Erythroblast (primary cell): Measurements from ENCODE around the gene ABCC3.

ENCODE experiments used
- GATA1 ChIP-seq: IDR thresholded peaks from 2 replicates; pipeline ENCODE4 v1.6.1; 2011; ENCODE audit warnings: low read depth, mild to moderate bottlenecking, control low read depth, low read length, moderate library complexity
- POLR2A ChIP-seq: IDR thresholded peaks from 2 replicates; pipeline ENCODE4 v1.6.1; 2011; ENCODE audit warnings: mild to moderate bottlenecking, low read length

DNA sequence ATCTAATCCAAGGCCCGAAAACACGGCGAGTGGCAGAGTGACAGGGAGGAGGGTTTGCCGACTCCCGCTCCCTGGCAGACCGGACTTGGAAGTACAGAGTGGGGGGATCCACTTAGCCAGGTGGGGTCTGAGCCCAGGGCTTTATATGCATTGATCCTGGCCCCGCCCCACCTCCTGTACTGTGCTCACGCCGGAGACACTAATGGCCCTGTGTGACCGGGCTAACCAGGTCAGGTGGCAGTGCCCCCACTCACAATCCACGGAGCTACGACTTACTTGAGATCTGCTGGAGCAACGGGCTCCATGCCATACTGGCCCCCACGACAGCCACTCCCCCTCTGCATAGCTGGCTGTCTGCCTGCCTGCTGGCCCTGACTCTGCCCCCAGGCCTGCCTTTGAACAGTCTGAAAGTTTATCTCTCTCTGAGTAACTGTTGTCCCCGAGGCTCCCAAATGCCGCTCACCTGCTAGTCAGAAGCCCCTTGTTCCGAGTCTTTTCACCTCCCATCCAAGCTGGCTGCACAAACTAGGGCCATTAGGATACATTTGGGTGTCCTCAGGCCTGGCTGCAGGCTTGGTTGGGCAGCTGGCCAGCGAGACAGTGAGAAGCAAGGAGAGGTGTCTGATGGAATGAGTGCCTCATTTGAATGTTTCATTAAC lies 46.2 kb upstream of the ABCC3 start:
- no peak for TF ChIP-seq POLR2A
- no peak for TF ChIP-seq GATA1
